Ishikawa (cell line): ENCODE data around the gene ARMC3.

Experiments
- CEBPB ChIP-seq: IDR thresholded peaks from 2 replicates; pipeline ENCODE4 v1.6.1; 2012
- CREB1 ChIP-seq: IDR thresholded peaks from 2 replicates; pipeline ENCODE4 v1.6.1; 2012; ENCODE audit warnings: low read depth
- EGR1 ChIP-seq: IDR thresholded peaks from 2 replicates; pipeline ENCODE4 v1.6.1; 2012
- EP300 ChIP-seq: IDR thresholded peaks from 2 replicates; pipeline ENCODE4 v1.6.1; 2012; ENCODE audit warnings: borderline replicate concordance
- FOXM1 ChIP-seq: IDR thresholded peaks from 2 replicates; pipeline ENCODE4 v1.6.1; 2012; ENCODE audit warnings: low read depth, borderline replicate concordance
- NFIC ChIP-seq: IDR thresholded peaks from 2 replicates; pipeline ENCODE4 v1.6.1; 2012
- RAD21 ChIP-seq: IDR thresholded peaks from 2 replicates; pipeline ENCODE4 v1.6.1; 2012; ENCODE audit warnings: low read depth
- TAF1 ChIP-seq: IDR thresholded peaks from 2 replicates; pipeline ENCODE4 v1.6.1; 2012; ENCODE audit warnings: low read depth, mild to moderate bottlenecking
- TCF12 ChIP-seq: IDR thresholded peaks from 2 replicates; pipeline ENCODE4 v1.6.1; 2012; ENCODE audit warnings: low read depth
- TEAD4 ChIP-seq: IDR thresholded peaks from 2 replicates; pipeline ENCODE4 v1.6.1; 2012
- YY1 ChIP-seq: IDR thresholded peaks from 2 replicates; pipeline ENCODE4 v1.6.1; 2012; ENCODE audit warnings: low read depth
- ZBTB7A ChIP-seq: IDR thresholded peaks from 2 replicates; pipeline ENCODE4 v1.6.1; 2012; ENCODE audit warnings: low read depth
- TF ChIP-seq, protein P1 (sequence below): IDR thresholded peaks from 2 replicates; pipeline ENCODE4 v1.6.1; 2012; ENCODE audit warnings: low read depth, mild to moderate bottlenecking
- TF ChIP-seq, protein P2 (sequence below): IDR thresholded peaks from 2 replicates; pipeline ENCODE4 v1.6.1; 2012
- TF ChIP-seq, protein P3 (sequence below): IDR thresholded peaks from 2 replicates; pipeline ENCODE4 v1.6.1; 2012

The ARMC3 gene

DNA sequence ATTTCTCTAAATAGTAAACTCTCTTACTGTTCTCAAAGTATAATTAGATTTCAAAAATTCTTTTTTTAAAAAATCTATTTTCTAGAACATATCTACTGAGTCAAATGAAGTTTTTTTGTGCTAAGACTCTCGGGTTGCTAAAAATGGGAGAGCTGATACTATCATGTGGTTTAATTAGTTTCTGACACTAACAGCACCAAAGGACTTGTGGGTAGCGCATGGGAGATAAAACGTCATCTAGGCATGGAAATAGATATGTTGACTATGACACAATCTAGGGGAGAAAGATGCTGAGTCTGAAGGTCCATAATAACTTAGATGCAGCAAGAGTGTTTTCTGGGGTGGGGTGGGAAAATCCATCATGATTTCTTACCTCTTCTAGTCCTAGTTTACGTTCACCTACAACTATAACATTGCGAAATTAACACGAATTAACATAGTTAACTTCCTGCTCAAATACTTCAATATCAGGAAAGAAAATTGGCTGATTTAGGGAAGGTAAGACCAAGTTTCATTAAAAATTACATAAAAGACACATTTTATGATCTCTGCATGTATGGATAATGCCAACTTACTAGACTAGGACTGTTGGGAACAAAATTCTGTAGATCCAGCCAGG is 14.3 kb upstream of the ARMC3 start:
- TF ChIP-seq EP300 (no peak), EGR1 (no peak), YY1 (no peak), TCF12 (no peak), NFIC (no peak), FOXM1 (no peak), TEAD4 (no peak), ZBTB7A (no peak), CEBPB (no peak), RAD21 (no peak), TAF1 (no peak), CREB1 (no peak)
- TF ChIP-seq, protein P1, sequence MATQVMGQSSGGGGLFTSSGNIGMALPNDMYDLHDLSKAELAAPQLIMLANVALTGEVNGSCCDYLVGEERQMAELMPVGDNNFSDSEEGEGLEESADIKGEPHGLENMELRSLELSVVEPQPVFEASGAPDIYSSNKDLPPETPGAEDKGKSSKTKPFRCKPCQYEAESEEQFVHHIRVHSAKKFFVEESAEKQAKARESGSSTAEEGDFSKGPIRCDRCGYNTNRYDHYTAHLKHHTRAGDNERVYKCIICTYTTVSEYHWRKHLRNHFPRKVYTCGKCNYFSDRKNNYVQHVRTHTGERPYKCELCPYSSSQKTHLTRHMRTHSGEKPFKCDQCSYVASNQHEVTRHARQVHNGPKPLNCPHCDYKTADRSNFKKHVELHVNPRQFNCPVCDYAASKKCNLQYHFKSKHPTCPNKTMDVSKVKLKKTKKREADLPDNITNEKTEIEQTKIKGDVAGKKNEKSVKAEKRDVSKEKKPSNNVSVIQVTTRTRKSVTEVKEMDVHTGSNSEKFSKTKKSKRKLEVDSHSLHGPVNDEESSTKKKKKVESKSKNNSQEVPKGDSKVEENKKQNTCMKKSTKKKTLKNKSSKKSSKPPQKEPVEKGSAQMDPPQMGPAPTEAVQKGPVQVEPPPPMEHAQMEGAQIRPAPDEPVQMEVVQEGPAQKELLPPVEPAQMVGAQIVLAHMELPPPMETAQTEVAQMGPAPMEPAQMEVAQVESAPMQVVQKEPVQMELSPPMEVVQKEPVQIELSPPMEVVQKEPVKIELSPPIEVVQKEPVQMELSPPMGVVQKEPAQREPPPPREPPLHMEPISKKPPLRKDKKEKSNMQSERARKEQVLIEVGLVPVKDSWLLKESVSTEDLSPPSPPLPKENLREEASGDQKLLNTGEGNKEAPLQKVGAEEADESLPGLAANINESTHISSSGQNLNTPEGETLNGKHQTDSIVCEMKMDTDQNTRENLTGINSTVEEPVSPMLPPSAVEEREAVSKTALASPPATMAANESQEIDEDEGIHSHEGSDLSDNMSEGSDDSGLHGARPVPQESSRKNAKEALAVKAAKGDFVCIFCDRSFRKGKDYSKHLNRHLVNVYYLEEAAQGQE = no peak
- TF ChIP-seq, protein P2, sequence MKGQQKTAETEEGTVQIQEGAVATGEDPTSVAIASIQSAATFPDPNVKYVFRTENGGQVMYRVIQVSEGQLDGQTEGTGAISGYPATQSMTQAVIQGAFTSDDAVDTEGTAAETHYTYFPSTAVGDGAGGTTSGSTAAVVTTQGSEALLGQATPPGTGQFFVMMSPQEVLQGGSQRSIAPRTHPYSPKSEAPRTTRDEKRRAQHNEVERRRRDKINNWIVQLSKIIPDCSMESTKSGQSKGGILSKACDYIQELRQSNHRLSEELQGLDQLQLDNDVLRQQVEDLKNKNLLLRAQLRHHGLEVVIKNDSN = no peak
- TF ChIP-seq, protein P3, sequence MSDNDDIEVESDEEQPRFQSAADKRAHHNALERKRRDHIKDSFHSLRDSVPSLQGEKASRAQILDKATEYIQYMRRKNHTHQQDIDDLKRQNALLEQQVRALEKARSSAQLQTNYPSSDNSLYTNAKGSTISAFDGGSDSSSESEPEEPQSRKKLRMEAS = no peak

DNA sequence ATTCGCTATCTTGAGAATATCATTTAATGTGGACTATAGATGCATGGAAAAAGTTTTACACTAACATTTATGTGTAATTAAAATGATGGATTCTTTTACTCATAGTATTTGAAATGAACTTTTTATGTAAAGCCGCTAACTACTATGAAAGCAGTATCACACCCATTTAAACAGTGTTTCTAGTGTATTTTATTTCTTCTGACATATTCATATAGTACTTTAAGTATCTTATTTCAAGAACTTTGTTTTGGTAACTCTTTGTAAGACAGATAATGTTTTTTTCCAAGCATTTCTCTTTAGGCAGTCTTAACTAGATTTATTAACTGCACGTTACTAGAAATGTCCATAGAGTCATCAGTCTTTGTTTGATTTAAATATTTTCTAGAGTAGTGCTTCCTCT is 12.5 kb upstream of the ARMC3 start:
- TF ChIP-seq TEAD4 (no peak), ZBTB7A (no peak), CEBPB (no peak), FOXM1 (no peak), RAD21 (no peak), EP300 (no peak), NFIC (no peak), YY1 (no peak), TCF12 (no peak), TAF1 (no peak)
- TF ChIP-seq, protein P2 = no peak
- TF ChIP-seq, protein P3 = no peak

DNA sequence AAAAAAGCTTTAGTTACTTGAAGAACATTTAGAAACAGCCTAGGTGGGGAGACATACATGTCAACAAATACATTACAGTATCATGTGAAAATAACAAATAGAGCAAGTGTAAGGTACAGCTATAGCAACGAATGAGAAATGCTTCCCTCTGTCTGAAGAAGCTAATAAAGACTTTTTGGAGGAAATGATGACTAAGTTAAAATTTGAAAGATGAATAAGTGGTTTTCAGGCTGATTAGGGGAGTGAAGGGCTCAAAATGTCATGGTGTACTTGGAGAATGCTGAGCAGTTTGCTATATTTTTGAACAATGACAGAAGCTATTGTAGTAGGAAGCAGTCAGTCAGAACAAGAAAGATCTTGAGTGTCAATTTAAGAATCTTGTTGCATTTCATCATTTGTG is 2.8 kb upstream of the ARMC3 start:
- TF ChIP-seq TCF12 (no peak), CREB1 (no peak), TAF1 (no peak)

DNA sequence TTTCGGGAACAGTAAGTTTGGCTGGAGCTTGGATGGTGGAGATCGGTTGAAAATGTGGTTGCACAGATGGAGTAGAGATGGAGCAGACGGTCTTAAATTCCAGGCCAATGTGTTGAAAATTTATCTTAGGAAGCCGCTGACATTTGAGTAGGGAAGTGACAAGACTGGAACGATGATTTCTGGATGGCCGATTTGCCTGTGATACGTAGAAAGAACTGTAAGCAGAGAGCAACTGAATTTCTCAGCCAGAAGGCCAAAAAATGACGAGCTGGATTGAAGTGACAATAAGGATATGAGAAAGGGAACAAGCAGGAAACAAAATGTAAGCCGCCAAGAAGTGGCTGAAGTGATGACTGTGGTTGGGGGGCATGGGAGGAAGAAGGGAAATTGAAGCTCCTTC is 687 bp upstream of the ARMC3 start:
- no peak for TF ChIP-seq FOXM1
- TF ChIP-seq RAD21 = no peak
- TF ChIP-seq TAF1 = no peak
- TF ChIP-seq EGR1 = no peak
- no peak for TF ChIP-seq TEAD4
- TF ChIP-seq TCF12 = no peak
- TF ChIP-seq ZBTB7A = no peak
- no peak for TF ChIP-seq EP300
- no peak for TF ChIP-seq YY1
- TF ChIP-seq NFIC = no peak
- no peak for TF ChIP-seq CREB1
- TF ChIP-seq, protein P3 = no peak
- TF ChIP-seq CEBPB = no peak
- TF ChIP-seq, protein P1 = no peak
- TF ChIP-seq, protein P2 = no peak

DNA sequence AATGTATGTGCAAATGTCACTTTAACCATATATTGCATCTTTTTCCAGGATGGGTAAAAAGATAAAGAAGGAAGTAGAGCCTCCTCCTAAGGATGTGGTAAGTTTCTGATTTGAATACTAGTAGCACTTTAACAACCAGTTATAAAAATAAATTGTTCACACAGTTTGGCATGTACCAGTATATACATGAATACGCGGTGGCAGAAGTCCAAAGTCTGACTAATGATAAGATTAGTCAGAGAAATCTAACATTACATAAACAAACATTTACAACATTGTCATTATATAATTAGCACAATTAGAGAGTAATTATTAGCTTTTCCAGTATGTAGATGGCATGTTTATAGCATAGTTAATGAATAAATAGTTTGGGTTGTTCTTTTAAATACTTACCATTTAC is 4.1 kb downstream of the ARMC3 start:
- TF ChIP-seq, protein P3 = no peak
- TF ChIP-seq FOXM1 (no peak), YY1 (no peak), ZBTB7A (no peak), CEBPB (no peak), EGR1 (no peak), EP300 (no peak), TCF12 (no peak), CREB1 (no peak), TAF1 (no peak), NFIC (no peak), TEAD4 (no peak)
- TF ChIP-seq, protein P2 = no peak
- TF ChIP-seq, protein P1 = no peak
